ENCODE data around the gene NFATC2IP. TPM values are rescaled to one million over a fixed set of nuclear protein-coding genes. Genes with fewer than 3 reads are reported as not detected.
"Not testable (repeated sequence)": the region's sequence is repeated elsewhere in the genome, so short reads cannot be mapped to it uniquely, and the experiment has no call there.

NFATC2IP gene
- total RNA-seq, 2 experiments from 2014 or later = 120 to 133 TPM

DNA sequence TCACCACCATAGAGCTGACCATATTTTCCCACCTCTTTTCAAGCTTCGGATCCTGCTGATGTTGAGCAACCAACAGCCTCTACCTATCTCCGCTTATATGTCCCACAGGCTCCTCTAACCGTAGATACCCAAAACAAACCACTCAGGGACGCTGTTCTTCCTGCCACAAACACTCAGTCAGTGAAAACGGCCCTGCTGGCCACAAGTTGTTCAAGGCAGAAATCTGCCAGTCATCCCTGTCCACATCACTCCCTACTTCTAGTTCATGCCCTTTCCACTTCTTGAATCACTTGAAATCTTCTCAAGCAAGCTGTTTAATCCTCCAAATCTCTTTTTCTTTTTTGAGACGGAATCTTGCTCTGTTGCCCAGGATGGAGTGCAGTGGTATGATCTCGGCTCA is 33.6 kb upstream of the NFATC2IP start:
- Mint-ChIP-seq H3K9me3 (ENCODE audit: low read depth) (no peaks in the 10 kb centered on the region), H3K36me3 (peaks cover 15% of the 10 kb centered on the region), H3K27me3 (no peaks in the 10 kb centered on the region), H3K4me1 (no peaks in the 10 kb centered on the region), H3K4me3 (no peak overlapping the region), H3K27ac (peak overlapping the region; percentile 18)
- no peak for DNase-seq
- no peak for ATAC-seq
- CTCF ChIA-PET = interaction anchor here (3.1 kb wide), 1 partner anchor 29 kb away, joined by 9 read pairs; no protein-coding TSS in a partner anchor

DNA sequence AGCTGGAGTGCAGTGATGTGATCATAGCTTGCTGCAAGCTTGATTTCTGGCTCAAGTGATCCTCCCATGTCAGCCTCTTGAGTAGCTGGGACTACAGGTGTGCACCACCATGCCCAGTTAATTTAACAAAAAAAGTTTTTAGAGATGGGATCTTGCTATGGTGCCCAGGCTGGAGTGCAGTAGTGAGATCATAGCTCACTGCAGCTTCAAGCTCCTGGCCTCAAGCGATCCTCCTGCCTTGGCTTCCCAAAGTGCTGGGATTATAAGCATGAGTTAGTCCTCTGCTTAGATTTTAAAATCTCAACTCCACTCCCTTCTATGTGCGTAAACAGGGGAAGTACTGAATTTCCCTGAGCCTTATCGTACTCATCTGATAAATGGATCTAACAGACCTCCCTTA is 32.0 kb upstream of the NFATC2IP start:
- no peak overlapping the region for H3K27ac Mint-ChIP-seq
- peaks cover 13% of the 10 kb centered on the region for H3K36me3 Mint-ChIP-seq
- CTCF ChIA-PET = interaction anchor here (0.8 to 1.8 kb wide), 2 partner anchors 17 to 27 kb away, joined by 3 to 7 read pairs; no protein-coding TSS in a partner anchor
- ATAC-seq = no peak
- no peak for DNase-seq
- no peaks in the 10 kb centered on the region for H3K9me3 Mint-ChIP-seq (ENCODE audit: low read depth)
- H3K4me1 Mint-ChIP-seq = peaks cover 3% of the 10 kb centered on the region
- no peak overlapping the region for H3K4me3 Mint-ChIP-seq
- no peaks in the 10 kb centered on the region for H3K27me3 Mint-ChIP-seq

DNA sequence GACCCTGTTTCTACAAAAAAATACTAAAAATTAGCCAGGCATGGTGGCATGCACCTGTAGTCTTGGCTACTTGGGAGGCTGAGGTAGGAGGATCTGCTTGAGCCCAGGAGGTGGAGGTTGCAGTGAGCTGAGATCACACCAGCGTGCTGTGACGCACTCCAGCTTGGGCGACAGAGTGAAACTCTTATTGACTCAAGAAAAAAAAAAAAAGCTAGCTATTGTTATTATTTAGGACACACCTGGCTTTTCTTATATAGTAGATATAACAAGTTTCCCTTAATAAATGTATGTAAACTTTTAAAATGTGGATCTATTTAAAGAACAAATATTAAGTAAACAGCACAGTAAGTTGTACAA is 27.5 kb upstream of the NFATC2IP start:
- CTCF ChIA-PET = interaction anchor here (1.1 kb wide), 2 partner anchors 15 to 76 kb away, joined by 3 read pairs; no protein-coding TSS in a partner anchor
- Mint-ChIP-seq H3K9me3 (ENCODE audit: low read depth) (no peaks in the 10 kb centered on the region), H3K36me3 (peaks cover 4% of the 10 kb centered on the region), H3K4me3 (peak overlapping the region; percentile 32), H3K27ac (peak overlapping the region; percentile 8), H3K27me3 (no peaks in the 10 kb centered on the region), H3K4me1 (peaks cover 18% of the 10 kb centered on the region)
- ATAC-seq (no peak), DNase-seq (no peak)

- DNase-seq = no peak
- Mint-ChIP-seq H3K4me1 (peaks cover 18% of the 10 kb centered on the region), H3K27ac (peak overlapping the region; percentile 96), H3K27me3 (no peaks in the 10 kb centered on the region), H3K9me3 (ENCODE audit: low read depth) (no peaks in the 10 kb centered on the region), H3K4me3 (peak overlapping the region; percentile 89), H3K36me3 (peaks cover 4% of the 10 kb centered on the region)
- no peak for ATAC-seq
- CTCF ChIA-PET = interaction anchor here (1.1 to 1.7 kb wide), 3 partner anchors 14 to 77 kb away, joined by 3 to 11 read pairs (median 3); no protein-coding TSS in a partner anchor
Observed at GRCh38 chr16:28923652-28924398, 26.9 kb upstream of the NFATC2IP start.

DNA sequence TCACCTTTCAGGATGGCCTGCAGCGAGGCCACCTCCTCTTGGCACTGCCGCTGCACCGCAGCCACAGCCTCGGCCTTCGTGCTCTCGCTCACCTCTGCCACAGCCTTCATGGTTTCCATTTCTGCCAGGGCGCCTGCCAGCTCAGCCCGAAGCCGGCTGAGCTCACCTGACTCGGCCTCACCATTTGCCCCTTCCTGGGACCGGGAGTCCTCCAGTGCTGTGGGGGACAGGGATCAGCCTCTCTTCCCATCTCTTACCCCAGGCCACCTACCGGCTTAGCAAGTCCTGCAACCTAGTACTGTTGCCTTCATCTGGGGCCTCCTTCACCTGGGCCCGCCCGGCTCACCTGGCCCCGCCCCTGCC is 26.4 kb upstream of the NFATC2IP start:
- CTCF ChIA-PET = interaction anchor here (1.1 to 1.7 kb wide), 3 partner anchors 14 to 77 kb away, joined by 3 to 11 read pairs (median 3); no protein-coding TSS in a partner anchor
- DNase-seq = no peak
- Mint-ChIP-seq H3K4me3 (peak overlapping the region; percentile 89), H3K36me3 (peaks cover 4% of the 10 kb centered on the region), H3K27ac (peak overlapping the region; percentile 96), H3K4me1 (peaks cover 18% of the 10 kb centered on the region), H3K9me3 (ENCODE audit: low read depth) (no peaks in the 10 kb centered on the region), H3K27me3 (no peaks in the 10 kb centered on the region)
- no peak for ATAC-seq

DNA sequence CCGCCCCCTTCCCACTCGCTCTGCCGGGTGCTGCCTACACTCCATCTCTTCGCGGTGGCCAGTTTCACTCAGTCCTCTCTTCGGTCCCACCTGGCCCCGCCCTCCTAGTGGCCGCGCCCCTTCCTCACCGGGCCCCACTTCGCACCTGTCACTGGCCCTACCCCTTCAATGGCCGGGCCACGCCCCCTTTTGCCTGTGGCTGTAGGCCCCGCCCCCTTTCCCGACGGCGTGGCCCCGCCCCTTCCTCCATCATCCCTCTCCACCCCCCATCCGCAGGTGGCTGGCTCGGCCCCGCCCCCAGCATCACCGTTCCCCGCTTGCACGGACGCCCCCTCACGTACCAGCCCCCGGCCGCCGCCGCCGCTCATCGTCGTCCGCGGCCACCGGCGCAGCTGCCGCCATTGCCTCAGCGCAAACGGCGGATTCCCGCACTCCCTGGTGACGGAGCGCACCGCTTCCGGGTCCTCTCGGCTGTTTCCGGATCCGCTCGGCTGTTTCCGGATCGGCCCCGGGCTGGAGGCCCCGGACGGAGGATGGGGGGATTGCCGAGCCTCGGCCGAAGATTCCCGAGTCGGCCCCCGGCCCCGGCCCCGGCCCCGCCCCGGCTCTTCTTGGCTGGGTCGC is 25.9 kb upstream of the NFATC2IP start, which contains the start of gene RABEP2:
Gene RABEP2, minus strand, starts transcription at position 477 of the 624 bp plus-strand sequence. Its CDS starts 75 bp downstream, at position 402.
- Mint-ChIP-seq H3K27ac (peak within 1 kb of the TSS; percentile 96), H3K27me3 (no peaks in the 10 kb centered on the region), H3K4me3 (peak within 1 kb of the TSS; percentile 89), H3K36me3 (peaks cover 4% of the 10 kb centered on the region), H3K9me3 (ENCODE audit: low read depth) (no peaks in the 10 kb centered on the region), H3K4me1 (peaks cover 18% of the 10 kb centered on the region)
- DNase-seq (peak; percentile 97), ATAC-seq (peak; percentile 93)
- CTCF ChIA-PET = interaction anchor here (1.7 kb wide), 1 partner anchor 21 kb away, joined by 11 read pairs; no protein-coding TSS in a partner anchor

GRCh38 chr16:28925386-28926228 is 25.1 kb upstream of the NFATC2IP start:
- CTCF ChIA-PET = interaction anchor here (1.1 to 1.5 kb wide), 2 partner anchors 20 to 51 kb away, joined by 3 to 7 read pairs; no protein-coding TSS in a partner anchor
- peak overlapping the region; percentile 96 for H3K27ac Mint-ChIP-seq
- peaks cover 20% of the 10 kb centered on the region for H3K4me1 Mint-ChIP-seq
- peak overlapping the region; percentile 89 for H3K4me3 Mint-ChIP-seq
- peaks cover 4% of the 10 kb centered on the region for H3K36me3 Mint-ChIP-seq
- no peaks in the 10 kb centered on the region for H3K27me3 Mint-ChIP-seq
- DNase-seq (peak; percentile 89), ATAC-seq (peak; percentile 71)
- H3K9me3 Mint-ChIP-seq (ENCODE audit: low read depth) = no peaks in the 10 kb centered on the region

DNA sequence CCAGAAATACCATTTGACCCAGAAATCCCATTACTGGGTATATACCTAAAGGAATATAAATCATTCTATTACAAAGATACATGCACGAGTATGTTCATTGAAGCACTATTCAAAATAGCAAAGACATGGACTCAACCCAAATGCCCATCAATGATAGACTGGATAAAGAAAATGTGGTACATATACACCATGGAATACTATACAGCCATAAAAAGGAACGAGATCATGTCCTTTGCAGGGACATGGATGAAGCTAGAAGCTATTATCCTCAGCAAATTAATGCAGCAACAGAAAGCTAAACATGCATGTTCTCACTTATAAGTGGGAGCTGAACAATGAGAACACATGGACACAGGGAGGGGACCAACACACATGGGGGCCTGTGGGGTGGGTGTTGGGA is 24.5 kb upstream of the NFATC2IP start:
- H3K9me3 Mint-ChIP-seq (ENCODE audit: low read depth); DNase-seq; H3K27me3 Mint-ChIP-seq; ATAC-seq; H3K36me3 Mint-ChIP-seq: not testable (repeated sequence)
- H3K4me3 Mint-ChIP-seq = peak overlapping the region; percentile 89
- peaks cover 27% of the 10 kb centered on the region for H3K4me1 Mint-ChIP-seq
- H3K27ac Mint-ChIP-seq = peak overlapping the region; percentile 96
- CTCF ChIA-PET = interaction anchor here (1.1 to 1.5 kb wide), 3 partner anchors 19 to 52 kb away, joined by 3 to 7 read pairs (median 3); no protein-coding TSS in a partner anchor

GRCh38 chr16:28927815-28928214 is 22.9 kb upstream of the NFATC2IP start:
- CTCF ChIA-PET = interaction anchor here (1.4 to 2.4 kb wide), 2 partner anchors 17 to 20 kb away, joined by 3 to 13 read pairs; no protein-coding TSS in a partner anchor
- H3K27me3 Mint-ChIP-seq = no peaks in the 10 kb centered on the region
- peaks cover 27% of the 10 kb centered on the region for H3K4me1 Mint-ChIP-seq
- no peak for DNase-seq
- no peak for ATAC-seq
- H3K4me3 Mint-ChIP-seq = no peak overlapping the region
- H3K27ac Mint-ChIP-seq = no peak overlapping the region
- H3K36me3 Mint-ChIP-seq = no peaks in the 10 kb centered on the region
- no peaks in the 10 kb centered on the region for H3K9me3 Mint-ChIP-seq (ENCODE audit: low read depth)

DNA sequence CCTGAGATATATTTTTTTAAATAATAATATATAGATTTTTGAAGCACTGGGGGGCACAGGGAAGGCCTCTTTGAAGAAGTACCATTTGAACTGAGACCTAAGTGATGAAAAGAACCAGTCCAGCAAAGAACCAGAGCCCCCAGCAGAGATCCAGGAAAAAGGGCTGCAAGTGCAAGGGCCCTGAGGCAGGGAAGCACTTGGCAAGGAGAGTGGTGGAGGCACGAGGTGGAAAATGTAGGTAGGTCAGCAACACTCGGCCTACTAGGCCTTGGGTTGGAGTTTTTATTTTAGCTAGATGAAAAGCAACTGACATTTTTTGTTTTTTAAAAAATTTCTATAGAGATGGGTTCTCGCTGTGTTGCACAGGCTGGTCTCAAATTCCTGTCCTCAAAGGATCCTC is 20.5 kb upstream of the NFATC2IP start:
- H3K4me1 Mint-ChIP-seq = peaks cover 17% of the 10 kb centered on the region
- DNase-seq = no peak
- no peaks in the 10 kb centered on the region for H3K36me3 Mint-ChIP-seq
- ATAC-seq = no peak
- H3K9me3 Mint-ChIP-seq (ENCODE audit: low read depth) = no peaks in the 10 kb centered on the region
- H3K4me3 Mint-ChIP-seq = no peak overlapping the region
- H3K27me3 Mint-ChIP-seq = no peaks in the 10 kb centered on the region
- H3K27ac Mint-ChIP-seq = no peak overlapping the region
- CTCF ChIA-PET = interaction anchor here (1.2 kb wide), 1 partner anchor 15 kb away, joined by 6 read pairs; no protein-coding TSS in a partner anchor

DNA sequence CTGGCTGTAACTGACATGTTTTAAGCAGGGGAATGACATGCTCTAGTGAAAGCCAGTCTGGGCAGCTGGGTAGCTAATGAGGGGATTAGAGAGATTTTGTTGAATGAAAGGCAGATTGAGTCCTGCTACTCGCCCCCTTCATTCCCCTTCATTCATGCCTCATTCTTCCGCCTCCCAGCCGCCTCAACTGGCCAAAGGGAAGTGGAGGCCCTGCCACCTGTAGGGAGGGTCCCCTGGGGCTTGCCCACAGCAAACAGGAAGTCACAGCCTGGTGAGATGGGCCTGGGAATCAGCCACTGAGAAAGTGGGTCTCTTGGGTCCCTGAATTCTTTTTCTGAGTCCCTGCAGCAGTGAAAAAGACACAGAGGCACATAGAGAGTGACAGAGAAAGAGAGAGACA is 20.1 kb upstream of the NFATC2IP start:
- ATAC-seq (no peak), DNase-seq (no peak)
- peaks cover 16% of the 10 kb centered on the region for H3K4me1 Mint-ChIP-seq
- H3K36me3 Mint-ChIP-seq = no peaks in the 10 kb centered on the region
- H3K9me3 Mint-ChIP-seq (ENCODE audit: low read depth) = no peaks in the 10 kb centered on the region
- CTCF ChIA-PET = interaction anchor here (1.2 to 2.6 kb wide), 3 partner anchors 11 to 14 kb away, joined by 5 to 16 read pairs (median 6); no protein-coding TSS in a partner anchor
- H3K4me3 Mint-ChIP-seq = no peak overlapping the region
- no peaks in the 10 kb centered on the region for H3K27me3 Mint-ChIP-seq
- peak overlapping the region; percentile 4 for H3K27ac Mint-ChIP-seq

DNA sequence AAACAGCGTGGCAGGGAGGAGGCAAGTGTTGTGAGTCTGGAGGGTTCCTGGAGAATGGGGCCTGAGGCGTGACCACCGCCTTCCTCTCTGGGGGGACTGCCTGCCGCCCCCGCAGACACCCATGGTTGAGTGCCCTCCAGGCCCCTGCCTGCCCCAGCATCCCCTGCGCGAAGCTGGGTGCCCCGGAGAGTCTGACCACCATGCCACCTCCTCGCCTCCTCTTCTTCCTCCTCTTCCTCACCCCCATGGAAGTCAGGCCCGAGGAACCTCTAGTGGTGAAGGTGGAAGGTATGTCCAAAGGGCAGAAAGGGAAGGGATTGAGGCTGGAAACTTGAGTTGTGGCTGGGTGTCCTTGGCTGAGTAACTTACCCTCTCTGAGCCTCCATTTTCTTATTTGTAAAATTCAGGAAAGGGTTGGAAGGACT is 18.9 kb upstream of the NFATC2IP start, which contains the start of gene CD19:
Gene CD19, plus strand, starts transcription at position 171 of the 425 bp plus-strand sequence. Its CDS starts 30 bp downstream, at position 201.
- Mint-ChIP-seq H3K27me3 (no peaks in the 10 kb centered on the region), H3K9me3 (ENCODE audit: low read depth) (no peaks in the 10 kb centered on the region), H3K4me3 (no peak within 1 kb of the TSS), H3K36me3 (no peaks in the 10 kb centered on the region), H3K4me1 (peaks cover 18% of the 10 kb centered on the region), H3K27ac (peak within 1 kb of the TSS; percentile 4)
- ATAC-seq (no peak), DNase-seq (no peak)
- CTCF ChIA-PET = interaction anchor here (1.7 to 2.6 kb wide), 2 partner anchors 9 to 13 kb away, joined by 5 to 16 read pairs; no protein-coding TSS in a partner anchor

All from activated CD8-positive, alpha-beta memory T cell treated with anti-CD3 and anti-CD28 coated beads, Interleukin-2, amount 10 ng/mL, durations not matched to agents 7 days and 5 days (primary cell).